HCT116 (cell line): Measurements from ENCODE around the gene MIA3.

Experiments used
- EZH2 ChIP-seq: fragments of 200-600 bp; sonication (generic); IDR thresholded peaks from 2 replicates; pipeline ENCODE4 v1.6.1; 2017; ENCODE audit warnings: antibody characterized with exemption, mixed run types
- FOSL1 ChIP-seq: IDR thresholded peaks from 2 replicates; pipeline ENCODE4 v1.6.1; 2012; ENCODE audit warnings: low read depth
- JUND ChIP-seq: IDR thresholded peaks from 2 replicates; pipeline ENCODE4 v1.6.1; 2012
- POLR2AphosphoS5 ChIP-seq: IDR thresholded peaks from 2 replicates; pipeline ENCODE4 v1.6.1; 2011; ENCODE audit warnings: mild to moderate bottlenecking, low read depth, low read length, moderate library complexity
- RAD21 ChIP-seq: IDR thresholded peaks from 2 replicates; pipeline ENCODE4 v1.6.1; 2012; ENCODE audit warnings: low read depth, mild to moderate bottlenecking
- SP1 ChIP-seq: IDR thresholded peaks from 2 replicates; pipeline ENCODE4 v1.6.1; 2012; ENCODE audit warnings: low read depth
- SRF ChIP-seq: IDR thresholded peaks from 2 replicates; pipeline ENCODE4 v1.6.1; 2012; ENCODE audit warnings: low read depth
- YY1 ChIP-seq: IDR thresholded peaks from 2 replicates; pipeline ENCODE4 v1.6.1; 2011; ENCODE audit warnings: low read length, low read depth, moderate library complexity, mild to moderate bottlenecking; ENCODE audit not compliant: insufficient replicate concordance; ENCODE audit errors: extremely low read depth
- ZNF274 ChIP-seq: fragments of 200-500 bp; sonication (Bioruptor generic); IDR thresholded peaks from 2 replicates; pipeline ENCODE4 v1.6.1; 2014; ENCODE audit warnings: mild to moderate bottlenecking, low read depth, low read length, inconsistent platforms
- TF ChIP-seq, protein P1 (sequence below), 3 experiments: fragments of 200-600 bp in 1 of 3; sonication (generic) in 1 of 3; IDR thresholded peaks in 2 of 3; conservative IDR thresholded peaks in 1 of 3; 2 replicates each; pipeline ENCODE4 v1.5.1; 2012 to 2017; ENCODE audit warnings: low read depth in 2 of 3, low read length in 2 of 3, antibody characterized with exemption in 1 of 3, borderline replicate concordance in 1 of 3, control low read depth in 1 of 3, mild to moderate bottlenecking in 1 of 3, mixed read lengths in 1 of 3, mixed run types in 1 of 3, moderate library complexity in 1 of 3; ENCODE audit not compliant: insufficient read depth in 1 of 3
- TF ChIP-seq, protein P2 (sequence below): IDR thresholded peaks from 2 replicates; pipeline ENCODE4 v1.6.1; 2012; ENCODE audit warnings: low read depth
- TF ChIP-seq, protein P3 (sequence below): IDR thresholded peaks from 2 replicates; pipeline ENCODE4 v1.6.1; 2012
- TF ChIP-seq, protein P4 (sequence below): IDR thresholded peaks from 2 replicates; pipeline ENCODE4 v1.6.1; 2011; ENCODE audit warnings: mild to moderate bottlenecking, low read length, moderate library complexity; ENCODE audit not compliant: insufficient replicate concordance; ENCODE audit errors: extremely low read depth

DNA sequence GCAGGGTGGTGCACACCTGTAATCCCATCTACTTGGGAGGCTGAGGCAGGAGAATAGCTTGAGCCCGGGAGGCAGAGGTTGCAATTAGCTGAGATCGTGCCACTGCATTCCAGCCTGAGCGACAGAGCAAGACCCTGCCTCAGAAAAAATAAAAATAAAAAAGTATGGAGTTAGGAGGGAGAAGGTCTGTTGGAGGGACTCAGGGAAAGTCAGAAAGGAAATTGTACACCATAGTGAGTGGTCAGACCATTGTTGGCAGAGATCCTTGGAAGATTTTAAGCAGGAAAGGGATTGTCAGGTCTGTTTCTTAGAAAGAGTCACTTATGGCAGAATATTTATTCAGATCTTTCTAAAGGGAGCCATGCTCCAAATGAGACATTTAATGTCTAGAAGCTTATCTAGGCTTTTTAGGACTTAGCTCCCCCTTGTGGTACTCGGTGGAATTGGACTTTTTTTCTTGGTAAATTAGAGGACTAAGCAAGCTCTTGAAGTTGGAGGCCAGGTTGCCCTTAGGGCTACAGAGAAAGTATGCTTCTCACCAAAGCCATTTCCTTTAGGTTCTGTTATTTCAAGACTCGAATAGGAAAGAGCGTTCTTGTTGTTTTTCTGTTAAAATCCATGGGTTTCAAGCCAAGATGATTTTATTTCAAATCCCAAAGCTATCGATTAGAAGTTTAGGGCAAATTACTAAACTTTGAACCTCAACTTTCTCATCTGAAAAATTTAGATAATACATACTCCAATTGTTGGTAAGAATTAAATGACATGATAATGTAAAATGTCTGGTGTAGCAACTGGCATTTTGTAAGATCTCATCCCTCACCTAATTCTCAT lies 16.5 kb downstream of the MIA3 start:
- TF ChIP-seq RAD21 (peak; percentile 83), JUND (no peak), POLR2AphosphoS5 (no peak), SP1 (no peak), EZH2 (no peak), ZNF274 (no peak), YY1 (no peak), SRF (no peak), FOSL1 (no peak)
- TF ChIP-seq, protein P1, sequence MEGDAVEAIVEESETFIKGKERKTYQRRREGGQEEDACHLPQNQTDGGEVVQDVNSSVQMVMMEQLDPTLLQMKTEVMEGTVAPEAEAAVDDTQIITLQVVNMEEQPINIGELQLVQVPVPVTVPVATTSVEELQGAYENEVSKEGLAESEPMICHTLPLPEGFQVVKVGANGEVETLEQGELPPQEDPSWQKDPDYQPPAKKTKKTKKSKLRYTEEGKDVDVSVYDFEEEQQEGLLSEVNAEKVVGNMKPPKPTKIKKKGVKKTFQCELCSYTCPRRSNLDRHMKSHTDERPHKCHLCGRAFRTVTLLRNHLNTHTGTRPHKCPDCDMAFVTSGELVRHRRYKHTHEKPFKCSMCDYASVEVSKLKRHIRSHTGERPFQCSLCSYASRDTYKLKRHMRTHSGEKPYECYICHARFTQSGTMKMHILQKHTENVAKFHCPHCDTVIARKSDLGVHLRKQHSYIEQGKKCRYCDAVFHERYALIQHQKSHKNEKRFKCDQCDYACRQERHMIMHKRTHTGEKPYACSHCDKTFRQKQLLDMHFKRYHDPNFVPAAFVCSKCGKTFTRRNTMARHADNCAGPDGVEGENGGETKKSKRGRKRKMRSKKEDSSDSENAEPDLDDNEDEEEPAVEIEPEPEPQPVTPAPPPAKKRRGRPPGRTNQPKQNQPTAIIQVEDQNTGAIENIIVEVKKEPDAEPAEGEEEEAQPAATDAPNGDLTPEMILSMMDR (IDR thresholded peaks at IDR 0.05 in 2 of 3, conservative IDR thresholded peaks at IDR 0.05 in 1 of 3; ENCODE audit: borderline replicate concordance in 1 of 3, insufficient read depth in 1 of 3, low read depth in 2 of 3, low read length in 2 of 3) = peak; percentile 79 to 89 (median 85)
- TF ChIP-seq, protein P2, sequence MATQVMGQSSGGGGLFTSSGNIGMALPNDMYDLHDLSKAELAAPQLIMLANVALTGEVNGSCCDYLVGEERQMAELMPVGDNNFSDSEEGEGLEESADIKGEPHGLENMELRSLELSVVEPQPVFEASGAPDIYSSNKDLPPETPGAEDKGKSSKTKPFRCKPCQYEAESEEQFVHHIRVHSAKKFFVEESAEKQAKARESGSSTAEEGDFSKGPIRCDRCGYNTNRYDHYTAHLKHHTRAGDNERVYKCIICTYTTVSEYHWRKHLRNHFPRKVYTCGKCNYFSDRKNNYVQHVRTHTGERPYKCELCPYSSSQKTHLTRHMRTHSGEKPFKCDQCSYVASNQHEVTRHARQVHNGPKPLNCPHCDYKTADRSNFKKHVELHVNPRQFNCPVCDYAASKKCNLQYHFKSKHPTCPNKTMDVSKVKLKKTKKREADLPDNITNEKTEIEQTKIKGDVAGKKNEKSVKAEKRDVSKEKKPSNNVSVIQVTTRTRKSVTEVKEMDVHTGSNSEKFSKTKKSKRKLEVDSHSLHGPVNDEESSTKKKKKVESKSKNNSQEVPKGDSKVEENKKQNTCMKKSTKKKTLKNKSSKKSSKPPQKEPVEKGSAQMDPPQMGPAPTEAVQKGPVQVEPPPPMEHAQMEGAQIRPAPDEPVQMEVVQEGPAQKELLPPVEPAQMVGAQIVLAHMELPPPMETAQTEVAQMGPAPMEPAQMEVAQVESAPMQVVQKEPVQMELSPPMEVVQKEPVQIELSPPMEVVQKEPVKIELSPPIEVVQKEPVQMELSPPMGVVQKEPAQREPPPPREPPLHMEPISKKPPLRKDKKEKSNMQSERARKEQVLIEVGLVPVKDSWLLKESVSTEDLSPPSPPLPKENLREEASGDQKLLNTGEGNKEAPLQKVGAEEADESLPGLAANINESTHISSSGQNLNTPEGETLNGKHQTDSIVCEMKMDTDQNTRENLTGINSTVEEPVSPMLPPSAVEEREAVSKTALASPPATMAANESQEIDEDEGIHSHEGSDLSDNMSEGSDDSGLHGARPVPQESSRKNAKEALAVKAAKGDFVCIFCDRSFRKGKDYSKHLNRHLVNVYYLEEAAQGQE = no peak
- TF ChIP-seq, protein P3, sequence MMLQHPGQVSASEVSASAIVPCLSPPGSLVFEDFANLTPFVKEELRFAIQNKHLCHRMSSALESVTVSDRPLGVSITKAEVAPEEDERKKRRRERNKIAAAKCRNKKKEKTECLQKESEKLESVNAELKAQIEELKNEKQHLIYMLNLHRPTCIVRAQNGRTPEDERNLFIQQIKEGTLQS = no peak
- TF ChIP-seq, protein P4, sequence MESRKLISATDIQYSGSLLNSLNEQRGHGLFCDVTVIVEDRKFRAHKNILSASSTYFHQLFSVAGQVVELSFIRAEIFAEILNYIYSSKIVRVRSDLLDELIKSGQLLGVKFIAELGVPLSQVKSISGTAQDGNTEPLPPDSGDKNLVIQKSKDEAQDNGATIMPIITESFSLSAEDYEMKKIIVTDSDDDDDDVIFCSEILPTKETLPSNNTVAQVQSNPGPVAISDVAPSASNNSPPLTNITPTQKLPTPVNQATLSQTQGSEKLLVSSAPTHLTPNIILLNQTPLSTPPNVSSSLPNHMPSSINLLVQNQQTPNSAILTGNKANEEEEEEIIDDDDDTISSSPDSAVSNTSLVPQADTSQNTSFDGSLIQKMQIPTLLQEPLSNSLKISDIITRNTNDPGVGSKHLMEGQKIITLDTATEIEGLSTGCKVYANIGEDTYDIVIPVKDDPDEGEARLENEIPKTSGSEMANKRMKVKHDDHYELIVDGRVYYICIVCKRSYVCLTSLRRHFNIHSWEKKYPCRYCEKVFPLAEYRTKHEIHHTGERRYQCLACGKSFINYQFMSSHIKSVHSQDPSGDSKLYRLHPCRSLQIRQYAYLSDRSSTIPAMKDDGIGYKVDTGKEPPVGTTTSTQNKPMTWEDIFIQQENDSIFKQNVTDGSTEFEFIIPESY = no peak
